Measurements from ENCODE around the gene RAB3IL1. TPM values are rescaled to one million over a fixed set of nuclear protein-coding genes. Genes with fewer than 3 reads are reported as not detected.

Gene RAB3IL1
- total RNA-seq, 4 donors from 2014 or later = 1.1 to 28.1 (median 5.7) TPM

DNA sequence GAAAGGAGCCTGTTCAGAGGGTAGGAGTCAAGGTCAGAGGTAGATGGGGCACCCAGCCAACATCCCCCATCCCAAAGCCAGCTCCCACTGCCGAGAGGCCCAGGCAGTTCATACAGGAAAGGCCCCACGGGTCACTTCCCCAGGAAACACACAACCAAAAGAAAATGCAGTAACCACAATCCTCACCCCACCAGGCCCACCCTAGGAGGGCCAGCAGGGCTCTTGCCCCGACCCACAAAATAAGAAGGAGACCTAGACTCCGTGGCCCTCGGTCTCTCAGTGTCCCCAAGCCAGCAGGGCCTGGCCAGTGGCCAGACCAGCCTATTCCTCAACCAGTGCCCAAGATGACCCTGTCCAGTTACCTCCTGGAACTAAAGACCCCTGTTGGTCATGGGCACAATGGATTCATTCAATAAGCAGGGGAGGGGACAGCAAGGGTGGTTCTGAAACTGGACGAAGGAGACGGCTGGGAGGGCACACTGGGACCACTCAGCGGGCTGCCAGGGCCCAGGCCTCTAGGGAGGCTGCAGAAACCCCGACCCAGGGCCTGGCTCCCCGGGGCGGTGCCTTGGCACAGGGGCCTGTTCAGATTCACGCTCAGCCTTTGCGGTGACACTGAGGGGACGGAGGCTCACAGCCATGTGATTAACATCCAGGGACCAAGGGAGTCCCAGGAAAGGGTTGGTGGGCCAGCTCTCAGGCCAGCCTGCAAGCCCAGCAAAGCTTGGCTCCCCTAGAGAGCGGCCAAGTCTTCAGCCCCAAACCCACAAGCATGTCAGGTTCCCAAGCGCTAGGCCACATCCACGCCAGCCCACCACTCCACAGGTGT lies 5.5 kb downstream of the RAB3IL1 start:
- DNase-seq = peak in 2 of 3 donors; percentile 42
- Histone ChIP-seq H3K27me3 (peaks cover 0 to 1% of the 10 kb centered on the region in 2 donors), H3K27ac (peak overlapping the region in 1 of 4 donors; percentile 3), H3K36me3 (no peaks in the 10 kb centered on the region), H3K4me1 (peaks cover 0 to 16% (median under 1%) of the 10 kb centered on the region in 4 donors), H3K9me3 (no peaks in the 10 kb centered on the region), H3K4me3 (no peak overlapping the region)
- TF ChIP-seq, protein P1, sequence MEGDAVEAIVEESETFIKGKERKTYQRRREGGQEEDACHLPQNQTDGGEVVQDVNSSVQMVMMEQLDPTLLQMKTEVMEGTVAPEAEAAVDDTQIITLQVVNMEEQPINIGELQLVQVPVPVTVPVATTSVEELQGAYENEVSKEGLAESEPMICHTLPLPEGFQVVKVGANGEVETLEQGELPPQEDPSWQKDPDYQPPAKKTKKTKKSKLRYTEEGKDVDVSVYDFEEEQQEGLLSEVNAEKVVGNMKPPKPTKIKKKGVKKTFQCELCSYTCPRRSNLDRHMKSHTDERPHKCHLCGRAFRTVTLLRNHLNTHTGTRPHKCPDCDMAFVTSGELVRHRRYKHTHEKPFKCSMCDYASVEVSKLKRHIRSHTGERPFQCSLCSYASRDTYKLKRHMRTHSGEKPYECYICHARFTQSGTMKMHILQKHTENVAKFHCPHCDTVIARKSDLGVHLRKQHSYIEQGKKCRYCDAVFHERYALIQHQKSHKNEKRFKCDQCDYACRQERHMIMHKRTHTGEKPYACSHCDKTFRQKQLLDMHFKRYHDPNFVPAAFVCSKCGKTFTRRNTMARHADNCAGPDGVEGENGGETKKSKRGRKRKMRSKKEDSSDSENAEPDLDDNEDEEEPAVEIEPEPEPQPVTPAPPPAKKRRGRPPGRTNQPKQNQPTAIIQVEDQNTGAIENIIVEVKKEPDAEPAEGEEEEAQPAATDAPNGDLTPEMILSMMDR (IDR thresholded peaks at IDR 0.05) = no peak
- TF ChIP-seq POLR2A (IDR thresholded peaks at IDR 0.05) = no peak

DNA sequence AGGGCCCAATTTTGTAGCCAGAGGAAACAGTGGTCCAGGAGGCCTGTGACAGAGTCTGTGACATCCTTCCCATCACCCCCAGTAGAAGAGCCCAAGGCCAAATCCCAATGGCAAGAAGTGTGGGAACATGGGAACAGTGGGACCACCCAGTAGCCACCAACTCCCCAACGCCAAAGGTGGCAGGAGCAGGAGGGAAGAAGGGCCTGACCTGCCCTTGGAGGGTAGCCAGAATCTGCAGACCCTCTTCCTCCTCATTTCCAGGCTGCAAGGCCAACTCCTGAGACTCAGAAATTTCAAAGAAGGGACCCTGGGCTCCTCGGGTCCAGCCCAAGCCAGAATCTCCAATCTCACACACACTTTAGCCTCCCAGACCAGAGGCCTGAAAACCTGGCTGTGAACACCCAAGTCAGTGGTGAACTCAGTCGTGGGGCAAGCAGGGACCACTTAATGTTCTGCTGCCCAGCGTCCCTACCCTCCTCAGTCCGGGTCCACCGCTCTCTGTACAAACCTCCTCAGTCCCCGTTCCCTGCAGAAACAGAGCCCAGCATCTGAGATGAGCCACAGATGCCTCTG lies 6.2 kb downstream of the RAB3IL1 start:
- no peaks in the 10 kb centered on the region for H3K9me3 ChIP-seq
- peaks cover 0 to 16% (median 0%) of the 10 kb centered on the region in 4 donors for H3K4me1 ChIP-seq
- H3K27ac ChIP-seq = peak overlapping the region in 2 of 4 donors; percentile 2 to 3
- no peak overlapping the region for H3K4me3 ChIP-seq
- peaks cover 0 to 3% (median 0%) of the 10 kb centered on the region in 3 donors for H3K36me3 ChIP-seq
- DNase-seq = no peak
- no peak for TF ChIP-seq POLR2A (IDR thresholded peaks at IDR 0.05)
- TF ChIP-seq, protein P1 (IDR thresholded peaks at IDR 0.05) = no peak
- H3K27me3 ChIP-seq = no peaks in the 10 kb centered on the region

DNA sequence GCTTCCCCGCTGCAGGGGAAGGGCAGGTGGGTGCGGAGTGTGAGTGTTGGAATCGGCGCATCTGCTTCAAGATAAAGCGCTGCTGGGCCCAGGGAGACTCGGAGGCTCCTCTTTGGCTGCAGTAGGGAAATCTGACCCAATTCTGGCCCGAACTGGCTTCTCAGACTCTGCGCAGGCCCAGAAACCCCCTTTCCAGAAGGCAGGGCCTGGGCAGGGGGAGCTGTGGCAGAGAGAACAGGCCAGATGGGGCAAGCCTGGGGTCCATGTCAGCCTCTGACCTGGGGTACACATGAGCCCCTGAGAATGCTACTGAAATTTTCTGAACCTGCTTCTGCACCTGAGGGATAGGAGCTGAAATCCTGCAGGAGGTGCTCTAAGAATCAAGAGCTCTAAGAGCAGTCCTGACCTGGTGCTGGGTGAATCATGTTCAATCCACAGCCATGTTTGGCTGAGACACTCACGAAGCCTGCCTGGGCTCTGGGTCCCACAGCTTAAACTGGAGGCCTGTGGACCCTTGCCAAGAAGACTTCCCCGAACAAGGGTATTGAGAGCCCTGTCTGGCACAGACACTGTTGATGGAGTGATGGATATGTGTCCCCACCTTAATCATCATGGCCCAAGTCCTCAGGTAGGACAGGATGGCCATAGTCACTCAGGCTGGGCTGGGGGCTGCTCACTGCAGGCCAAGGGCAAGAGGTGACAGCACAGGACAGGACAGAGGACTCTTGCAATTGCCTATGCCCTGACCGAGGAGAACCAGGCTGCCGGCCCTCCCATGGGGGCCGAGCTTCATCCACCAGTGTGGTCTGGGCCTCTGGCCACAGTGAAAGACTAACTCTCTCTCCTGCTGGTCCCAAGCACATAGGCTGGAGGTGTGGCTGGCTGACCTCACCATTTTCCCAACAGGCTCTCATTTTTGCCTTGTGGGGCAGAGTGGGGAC lies 6.9 kb downstream of the RAB3IL1 start:
- TF ChIP-seq, protein P1 (IDR thresholded peaks at IDR 0.05) = no peak
- TF ChIP-seq POLR2A (IDR thresholded peaks at IDR 0.05) = no peak
- Histone ChIP-seq H3K27me3 (no peaks in the 10 kb centered on the region), H3K27ac (peak overlapping the region in 1 of 4 donors; percentile 2), H3K4me1 (peaks cover 0 to 16% (median 0%) of the 10 kb centered on the region in 4 donors), H3K4me3 (no peak overlapping the region), H3K36me3 (peaks cover 0 to 9% (median 0%) of the 10 kb centered on the region in 3 donors), H3K9me3 (no peaks in the 10 kb centered on the region)
- DNase-seq = peak in 1 of 3 donors; percentile 39

DNA sequence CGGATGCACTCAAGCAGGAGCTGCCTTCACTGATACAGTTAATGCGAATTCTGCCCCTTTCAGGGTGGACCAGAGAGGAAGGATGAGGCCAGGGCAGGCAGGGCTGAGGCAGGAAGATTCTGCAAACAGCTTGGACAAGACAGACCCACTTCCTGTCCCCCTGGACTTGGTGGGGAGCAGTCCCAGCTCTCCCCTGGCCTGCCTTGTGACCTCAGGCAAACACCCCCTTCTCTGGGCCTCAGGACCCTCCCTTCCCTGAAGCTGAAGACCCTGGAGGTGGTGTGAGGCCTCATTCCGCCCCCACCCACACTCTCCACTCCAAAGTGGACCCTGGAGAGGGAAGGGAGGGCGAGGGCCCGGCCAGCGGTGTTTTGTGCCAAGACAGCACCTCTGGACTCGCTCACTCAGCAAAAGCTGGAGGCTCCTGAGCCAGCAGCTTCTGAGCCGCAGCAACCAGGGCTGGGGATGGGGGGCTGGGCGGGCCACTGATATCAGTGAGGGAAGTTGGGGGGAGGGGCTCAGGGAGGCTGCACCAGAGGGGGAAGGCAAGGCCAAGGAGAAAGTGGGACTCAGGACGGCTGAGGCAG lies 8.5 kb downstream of the RAB3IL1 start:
- no peaks in the 10 kb centered on the region for H3K9me3 ChIP-seq
- peaks cover 0 to 16% (median 0%) of the 10 kb centered on the region in 4 donors for H3K4me1 ChIP-seq
- H3K36me3 ChIP-seq = peaks cover 0 to 13% (median 0%) of the 10 kb centered on the region in 3 donors
- TF ChIP-seq POLR2A (IDR thresholded peaks at IDR 0.05) = no peak
- no peaks in the 10 kb centered on the region for H3K27me3 ChIP-seq
- no peak overlapping the region for H3K4me3 ChIP-seq
- no peak overlapping the region for H3K27ac ChIP-seq
- peak in 2 of 3 donors; percentile 48 to 62 for DNase-seq

DNA sequence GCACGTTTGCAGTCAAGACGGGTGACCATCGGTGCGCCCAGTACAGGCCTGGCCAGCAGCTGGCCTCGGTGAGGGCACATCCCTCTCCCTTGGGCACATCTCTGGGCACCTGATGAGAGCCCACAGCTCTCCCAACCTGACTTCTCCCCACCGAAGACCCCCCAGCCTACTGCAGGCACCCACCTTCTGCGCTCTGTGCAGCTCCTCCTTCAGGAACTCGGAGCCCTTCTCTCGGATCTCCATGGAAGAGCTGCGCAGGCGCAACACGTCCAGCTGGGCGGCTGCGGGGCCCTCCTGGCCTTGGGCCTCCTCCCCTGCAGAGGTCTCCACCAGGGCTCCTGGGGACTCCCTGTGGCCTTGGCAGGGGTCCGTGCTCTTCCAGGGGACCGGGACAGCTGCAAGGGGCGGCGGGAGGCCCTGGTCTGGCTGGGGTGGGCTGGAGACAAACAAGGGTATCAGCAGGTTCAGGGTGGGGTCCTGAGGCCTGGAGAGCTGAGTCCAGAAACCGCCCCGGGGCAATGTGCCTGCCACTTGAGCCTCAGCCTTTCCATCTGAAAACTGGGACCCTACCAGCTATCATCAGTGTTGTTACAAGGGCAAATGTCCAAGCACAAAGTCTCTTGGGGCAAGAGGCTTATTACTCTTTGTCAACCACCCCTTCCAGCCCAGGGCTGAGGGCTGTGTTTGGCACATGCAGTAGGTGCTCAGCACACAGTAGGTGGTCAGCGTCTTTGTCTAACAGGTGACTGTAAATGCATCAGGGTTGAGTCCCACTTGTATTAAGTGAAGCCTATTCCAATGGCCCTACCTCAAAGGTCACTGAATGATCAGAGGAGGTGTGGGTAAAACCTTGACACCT lies 9.3 kb downstream of the RAB3IL1 start:
- Histone ChIP-seq H3K4me1 (peaks cover 0 to 16% (median 0%) of the 10 kb centered on the region in 4 donors), H3K9me3 (no peaks in the 10 kb centered on the region), H3K4me3 (no peak overlapping the region), H3K27me3 (no peaks in the 10 kb centered on the region), H3K36me3 (peaks cover 0 to 13% (median 0%) of the 10 kb centered on the region in 3 donors), H3K27ac (no peak overlapping the region)
- no peak for DNase-seq
- no peak for TF ChIP-seq POLR2A (IDR thresholded peaks at IDR 0.05)
- TF ChIP-seq, protein P1 (IDR thresholded peaks at IDR 0.05) = no peak

All from Peyer's patch (tissue), 4 donors.